ENCODE results near the gene PTPA. TPM values are rescaled to one million over a fixed set of nuclear protein-coding genes. Genes with fewer than 3 reads are reported as not detected.
A peak's percentile ranks its signal among the peaks of the same experiment; 100 is the strongest.
"Not testable (repeated sequence)": the region's sequence is repeated elsewhere in the genome, so short reads cannot be mapped to it uniquely, and the experiment has no call there.

PTPA gene
- polyA plus RNA-seq, 3 donors, result 11.7 to 38.5 (median 12.4) TPM

- Histone ChIP-seq H2AFZ (ENCODE audit: insufficient read depth, low read depth, low read length, poor library complexity, severe bottlenecking) (no peak overlapping the region), H3K4me2 (replicated peaks; ENCODE audit: extremely low read depth, low read length, poor library complexity, severe bottlenecking) (no peak overlapping the region), H3K27ac (ENCODE audit: low read depth in 1 of 2, low read length in 2 of 2) (no peak overlapping the region), H3K9me3 (replicated peaks in 1 of 2; ENCODE audit: control insufficient read depth in 1 of 2, insufficient read depth in 1 of 2, low read length in 2 of 2) (no peaks in the 10 kb centered on the region), H3K9ac (ENCODE audit: insufficient read depth, low read length, poor library complexity, severe bottlenecking) (no peak overlapping the region), H3K36me3 (replicated peaks in 1 of 2; ENCODE audit: control insufficient read depth in 1 of 2, insufficient read depth in 2 of 2, low read length in 2 of 2) (peaks cover 64 to 91% of the 10 kb centered on the region in 2 donors), H4K20me1 (ENCODE audit: insufficient read depth, low read length) (peaks cover 34% of the 10 kb centered on the region), H3K79me2 (ENCODE audit: insufficient read depth, low read length) (peaks cover 33% of the 10 kb centered on the region), H3K4me1 (ENCODE audit: control insufficient read depth in 1 of 2, insufficient read depth in 2 of 2, low read length in 2 of 2) (no peaks in the 10 kb centered on the region), H3K4me3 (replicated peaks in 1 of 3; ENCODE audit: low read depth in 2 of 3, low read length in 3 of 3) (no peak overlapping the region), H3K27me3 (ENCODE audit: control insufficient read depth in 2 of 2, insufficient read depth in 2 of 2, low read length in 2 of 2) (no peaks in the 10 kb centered on the region)
- 67% methylated on average over 6 of the region's 10 CpGs for WGBS (ENCODE audit: insufficient coverage)
- Mint-ChIP-seq H3K9me3 (peaks cover 0 to 2% (median 0%) of the 10 kb centered on the region in 7 donors), H3K4me1 (peaks cover 8% of the 10 kb centered on the region), H3K4me3 (no peak overlapping the region), H3K27me3 (ENCODE audit: low read depth in 3 of 3) (peaks cover 0 to 2% (median 0%) of the 10 kb centered on the region in 3 donors), H3K36me3 (peaks cover 78 to 92% of the 10 kb centered on the region in 2 donors), H3K27ac (no peak overlapping the region)
- TF ChIP-seq, protein P1, sequence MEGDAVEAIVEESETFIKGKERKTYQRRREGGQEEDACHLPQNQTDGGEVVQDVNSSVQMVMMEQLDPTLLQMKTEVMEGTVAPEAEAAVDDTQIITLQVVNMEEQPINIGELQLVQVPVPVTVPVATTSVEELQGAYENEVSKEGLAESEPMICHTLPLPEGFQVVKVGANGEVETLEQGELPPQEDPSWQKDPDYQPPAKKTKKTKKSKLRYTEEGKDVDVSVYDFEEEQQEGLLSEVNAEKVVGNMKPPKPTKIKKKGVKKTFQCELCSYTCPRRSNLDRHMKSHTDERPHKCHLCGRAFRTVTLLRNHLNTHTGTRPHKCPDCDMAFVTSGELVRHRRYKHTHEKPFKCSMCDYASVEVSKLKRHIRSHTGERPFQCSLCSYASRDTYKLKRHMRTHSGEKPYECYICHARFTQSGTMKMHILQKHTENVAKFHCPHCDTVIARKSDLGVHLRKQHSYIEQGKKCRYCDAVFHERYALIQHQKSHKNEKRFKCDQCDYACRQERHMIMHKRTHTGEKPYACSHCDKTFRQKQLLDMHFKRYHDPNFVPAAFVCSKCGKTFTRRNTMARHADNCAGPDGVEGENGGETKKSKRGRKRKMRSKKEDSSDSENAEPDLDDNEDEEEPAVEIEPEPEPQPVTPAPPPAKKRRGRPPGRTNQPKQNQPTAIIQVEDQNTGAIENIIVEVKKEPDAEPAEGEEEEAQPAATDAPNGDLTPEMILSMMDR (IDR thresholded peaks at IDR 0.05), result no peak
- DNase-seq, result no peak
- intact Hi-C loops (cut with micrococcal nuclease), result no loop called here
Observed at GRCh38 chr9:129126749-129127618, 15.8 kb downstream of the PTPA start.

- no peak overlapping the region for H3K4me2 ChIP-seq (replicated peaks; ENCODE audit: extremely low read depth, low read length, poor library complexity, severe bottlenecking)
- peak overlapping the region in 1 of 7 donors; percentile 58 for H3K27ac Mint-ChIP-seq
- no peaks in the 10 kb centered on the region for H3K4me1 ChIP-seq (ENCODE audit: control insufficient read depth in 1 of 2, insufficient read depth in 2 of 2, low read length in 2 of 2)
- H3K4me1 Mint-ChIP-seq, result peaks cover 8% of the 10 kb centered on the region
- H3K36me3 ChIP-seq (replicated peaks in 1 of 2; ENCODE audit: control insufficient read depth in 1 of 2, insufficient read depth in 2 of 2, low read length in 2 of 2), result peaks cover 64 to 88% of the 10 kb centered on the region in 2 donors
- no peak overlapping the region for H3K9ac ChIP-seq (ENCODE audit: insufficient read depth, low read length, poor library complexity, severe bottlenecking)
- DNase-seq, result no peak
- TF ChIP-seq, protein P1 (IDR thresholded peaks at IDR 0.05), result no peak
- H3K9me3 ChIP-seq (replicated peaks in 1 of 2; ENCODE audit: control insufficient read depth in 1 of 2, insufficient read depth in 1 of 2, low read length in 2 of 2), result no peaks in the 10 kb centered on the region
- H3K27me3 ChIP-seq (ENCODE audit: control insufficient read depth in 2 of 2, insufficient read depth in 2 of 2, low read length in 2 of 2), result no peaks in the 10 kb centered on the region
- 100% methylated on average over 3 of the region's 5 CpGs for WGBS (ENCODE audit: insufficient coverage)
- peaks cover 22% of the 10 kb centered on the region for H3K79me2 ChIP-seq (ENCODE audit: insufficient read depth, low read length)
- H3K36me3 Mint-ChIP-seq, result peaks cover 72 to 90% of the 10 kb centered on the region in 2 donors
- peaks cover 24% of the 10 kb centered on the region for H4K20me1 ChIP-seq (ENCODE audit: insufficient read depth, low read length)
- intact Hi-C loops (cut with micrococcal nuclease), result no loop called here
- H3K9me3 Mint-ChIP-seq, result peaks cover 0 to 2% (median 0%) of the 10 kb centered on the region in 7 donors
- H3K27me3 Mint-ChIP-seq (ENCODE audit: low read depth in 3 of 3), result no peaks in the 10 kb centered on the region
- H3K4me3 Mint-ChIP-seq, result no peak overlapping the region
- no peak overlapping the region for H2AFZ ChIP-seq (ENCODE audit: insufficient read depth, low read depth, low read length, poor library complexity, severe bottlenecking)
- H3K4me3 ChIP-seq (replicated peaks in 1 of 3; ENCODE audit: low read depth in 2 of 3, low read length in 3 of 3), result no peak overlapping the region
- H3K27ac ChIP-seq (ENCODE audit: low read depth in 1 of 2, low read length in 2 of 2), result no peak overlapping the region
Observed at GRCh38 chr9:129128689-129129088, 17.5 kb downstream of the PTPA start.

- not testable (repeated sequence) for H3K4me3 Mint-ChIP-seq; H3K27ac ChIP-seq (ENCODE audit: low read depth in 1 of 2, low read length in 2 of 2); H3K9me3 ChIP-seq (replicated peaks in 1 of 2; ENCODE audit: control insufficient read depth in 1 of 2, insufficient read depth in 1 of 2, low read length in 2 of 2); H3K4me1 Mint-ChIP-seq; H3K4me3 ChIP-seq (replicated peaks in 1 of 3; ENCODE audit: low read depth in 2 of 3, low read length in 3 of 3); H3K9me3 Mint-ChIP-seq; H2AFZ ChIP-seq (ENCODE audit: insufficient read depth, low read depth, low read length, poor library complexity, severe bottlenecking); H3K4me1 ChIP-seq (ENCODE audit: control insufficient read depth in 1 of 2, insufficient read depth in 2 of 2, low read length in 2 of 2); H3K27me3 ChIP-seq (ENCODE audit: control insufficient read depth in 2 of 2, insufficient read depth in 2 of 2, low read length in 2 of 2); H3K27me3 Mint-ChIP-seq (ENCODE audit: low read depth in 3 of 3); H3K9ac ChIP-seq (ENCODE audit: insufficient read depth, low read length, poor library complexity, severe bottlenecking); H3K27ac Mint-ChIP-seq; H3K4me2 ChIP-seq (replicated peaks; ENCODE audit: extremely low read depth, low read length, poor library complexity, severe bottlenecking); DNase-seq
- Histone ChIP-seq H3K36me3 (replicated peaks in 1 of 2; ENCODE audit: control insufficient read depth in 1 of 2, insufficient read depth in 2 of 2, low read length in 2 of 2) (peaks cover 61 to 88% of the 10 kb centered on the region in 2 donors), H3K79me2 (ENCODE audit: insufficient read depth, low read length) (peaks cover 14% of the 10 kb centered on the region), H4K20me1 (ENCODE audit: insufficient read depth, low read length) (peaks cover 24% of the 10 kb centered on the region)
- WGBS (ENCODE audit: insufficient coverage), result 94% methylated on average over 4 of the region's 7 CpGs
- H3K36me3 Mint-ChIP-seq, result peaks cover 76 to 93% of the 10 kb centered on the region in 2 donors
- intact Hi-C loops (cut with micrococcal nuclease), result loop anchor here (5.0 to 10.0 kb wide), 3 partner anchors 482 to 655 kb away; no protein-coding TSS in a partner anchor
Observed at GRCh38 chr9:129130271-129130670, 19.1 kb downstream of the PTPA start.

Measured in CD14-positive monocyte (primary cell).